Activated T-helper 9 cell treated with anti-CD3 and anti-CD28 coated beads, Interleukin-2, amount 50 U/mL, for 16 hours (primary cell): ENCODE data around the gene PTPRB.
"Not testable (repeated sequence)": the region's sequence is repeated elsewhere in the genome, so short reads cannot be mapped to it uniquely, and the experiment has no call there.

ENCODE experiments used
- DNase-seq: peaks from one replicate; pipeline ENCODE4 v3.0.0-alpha.2; 2020; ENCODE audit warnings: low read depth

The PTPRB gene

DNA sequence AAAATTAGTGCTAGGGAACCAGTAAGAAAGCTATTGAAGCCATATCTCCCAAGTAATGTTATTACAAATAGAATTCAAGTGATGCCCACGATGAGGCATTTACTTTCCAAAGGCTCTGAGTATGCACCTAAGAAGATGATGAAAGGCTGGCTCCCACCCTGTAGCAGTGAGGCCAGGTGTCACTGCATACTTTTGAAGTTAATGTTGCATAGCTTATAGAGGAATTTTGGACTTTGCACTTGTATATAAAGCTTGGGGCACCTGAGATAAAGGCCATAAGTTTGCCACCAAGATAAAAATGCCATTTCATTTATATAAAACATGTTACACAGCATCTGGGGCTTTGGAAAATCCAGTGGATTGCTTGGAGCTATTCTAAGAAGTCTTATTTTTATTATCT is 96.2 kb downstream of the PTPRB start:
- no peak for DNase-seq

DNA sequence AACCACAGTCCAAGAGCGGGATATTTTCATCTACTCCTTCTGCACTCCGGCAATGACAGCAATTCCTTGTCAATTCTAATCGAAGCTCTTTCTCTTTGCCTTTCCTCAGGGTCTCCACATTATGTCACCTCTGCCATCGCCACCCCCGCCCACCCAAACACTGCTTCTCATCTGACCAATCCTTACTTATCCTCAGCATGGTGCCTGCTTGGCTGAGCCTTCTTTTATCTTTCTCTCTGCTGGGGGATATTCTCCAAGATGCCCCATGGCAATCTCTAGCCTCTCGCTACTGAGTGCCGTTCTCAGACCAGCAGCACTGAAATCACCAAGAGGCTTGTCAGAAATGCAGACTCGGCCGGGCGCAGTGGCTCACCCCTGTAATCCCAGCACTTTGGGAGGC is 100.6 kb downstream of the PTPRB start:
- DNase-seq, result no peak

DNA sequence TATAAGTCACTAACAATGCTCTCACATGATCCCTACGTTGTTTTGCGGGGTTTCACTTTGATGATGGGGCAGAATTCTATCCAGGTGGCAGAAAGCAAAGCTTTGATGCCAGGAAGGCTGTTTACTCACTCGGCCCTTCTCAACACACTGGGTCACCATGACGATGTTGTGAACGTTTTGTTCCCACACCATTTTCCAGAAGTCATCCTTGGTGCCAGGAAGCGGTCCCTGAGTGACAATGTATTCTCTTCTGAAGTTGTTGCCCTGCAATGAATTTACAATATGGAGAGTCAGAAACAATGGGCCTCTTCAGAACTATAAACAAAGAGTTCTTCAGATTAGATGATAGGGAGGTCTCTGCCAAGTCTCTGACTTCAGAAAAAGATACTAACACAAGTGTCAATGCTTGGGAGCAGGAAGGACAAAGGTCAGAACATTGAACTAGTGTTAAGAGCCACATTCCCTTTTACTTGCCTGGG is 101.3 kb downstream of the PTPRB start:
- DNase-seq, result no peak

DNA sequence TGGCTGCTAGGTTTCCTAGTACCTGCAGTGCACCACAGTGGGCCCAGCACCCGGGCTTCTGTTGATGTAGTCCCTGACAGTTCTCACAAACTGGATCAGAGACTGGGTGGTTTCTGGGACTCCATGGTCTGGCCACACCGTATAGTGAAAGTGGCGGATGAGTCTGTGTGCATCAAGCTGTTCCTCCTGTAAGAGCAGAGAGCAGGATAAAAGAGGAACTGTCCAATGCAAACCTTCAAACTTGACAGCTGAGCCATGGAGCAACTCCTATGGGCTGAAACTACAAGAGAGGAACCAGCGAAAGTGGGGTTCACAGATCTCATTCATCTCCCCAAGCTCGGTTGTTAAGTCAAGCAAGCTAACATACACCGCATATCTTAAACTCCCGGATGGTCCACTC is 102.8 kb downstream of the PTPRB start:
- DNase-seq, result no peak

DNA sequence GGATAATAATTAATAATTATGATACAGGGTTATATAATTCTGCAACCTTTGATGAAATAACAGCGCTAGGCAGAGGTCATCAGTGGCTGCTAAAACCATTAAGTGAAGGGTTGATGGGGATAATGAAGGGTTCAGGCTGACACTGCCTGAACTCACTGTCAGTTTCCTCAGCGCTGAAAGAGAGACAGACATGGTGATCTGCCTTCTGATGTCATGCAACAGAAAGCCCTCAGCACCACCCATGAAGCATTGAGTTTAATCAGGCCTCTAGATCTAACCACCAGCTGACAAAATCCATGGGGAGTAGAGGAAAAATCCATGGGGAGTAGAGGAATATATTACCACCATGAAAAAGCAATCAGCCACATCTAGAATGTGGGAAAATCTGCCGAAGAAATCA is 107.6 kb downstream of the PTPRB start:
- no peak for DNase-seq

DNA sequence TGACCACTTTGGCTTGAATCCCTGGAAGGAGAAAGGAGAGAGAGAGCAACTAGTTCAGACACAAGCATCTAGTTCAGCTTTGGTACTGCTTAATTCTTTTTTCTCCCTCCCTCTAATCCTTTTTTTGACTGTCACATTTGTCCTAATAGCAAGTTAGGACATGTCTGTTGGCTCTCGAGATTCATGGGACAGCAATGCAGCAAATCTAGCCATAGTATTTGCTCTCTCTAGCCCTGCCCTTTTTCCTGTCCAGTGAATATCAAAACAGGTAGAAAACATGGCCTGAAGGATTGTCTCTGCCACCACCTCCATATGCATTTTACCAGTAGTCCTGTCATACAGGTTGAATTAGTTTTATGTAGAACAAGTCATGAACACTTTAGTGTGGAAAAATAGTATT is 116.4 kb downstream of the PTPRB start:
- DNase-seq, result no peak

DNA sequence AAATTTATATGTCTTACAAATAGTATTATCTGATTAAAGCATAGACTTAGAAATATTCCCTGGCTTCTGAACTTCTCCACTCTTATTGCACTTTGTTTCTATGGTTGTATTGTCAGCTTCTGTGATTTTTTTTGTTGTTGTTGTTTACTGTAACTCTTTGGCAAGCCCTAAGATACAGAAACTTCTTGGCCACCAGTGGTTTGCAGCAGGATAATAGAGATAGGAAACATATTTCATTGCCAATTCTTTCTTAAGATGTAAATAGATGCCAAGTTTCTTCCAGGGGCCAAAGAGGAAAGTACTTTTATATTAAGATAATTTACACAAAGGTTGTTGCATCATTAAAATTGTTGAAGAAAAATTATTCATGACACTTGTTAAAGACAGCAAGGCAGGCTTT is 123.8 kb downstream of the PTPRB start:
- no peak for DNase-seq

DNA sequence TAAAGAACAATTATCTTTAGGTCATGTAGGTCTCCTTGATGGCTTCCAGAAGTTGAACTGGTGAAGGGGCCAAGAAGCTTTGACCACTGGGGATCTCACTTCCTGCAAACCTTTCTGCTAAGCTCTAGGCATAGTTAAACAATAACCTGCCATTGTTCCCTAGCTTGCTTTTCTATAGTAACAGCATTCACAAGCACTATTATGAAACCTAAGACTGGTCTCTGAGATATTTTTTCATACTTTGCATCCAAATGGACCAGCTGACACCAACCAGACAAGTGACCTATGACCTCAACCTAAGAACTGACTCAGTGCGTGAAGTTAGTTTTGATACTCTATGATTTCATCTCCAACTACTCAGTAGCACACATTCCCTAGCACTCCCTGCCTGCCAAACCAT is 129.1 kb downstream of the PTPRB start:
- no peak for DNase-seq

DNA sequence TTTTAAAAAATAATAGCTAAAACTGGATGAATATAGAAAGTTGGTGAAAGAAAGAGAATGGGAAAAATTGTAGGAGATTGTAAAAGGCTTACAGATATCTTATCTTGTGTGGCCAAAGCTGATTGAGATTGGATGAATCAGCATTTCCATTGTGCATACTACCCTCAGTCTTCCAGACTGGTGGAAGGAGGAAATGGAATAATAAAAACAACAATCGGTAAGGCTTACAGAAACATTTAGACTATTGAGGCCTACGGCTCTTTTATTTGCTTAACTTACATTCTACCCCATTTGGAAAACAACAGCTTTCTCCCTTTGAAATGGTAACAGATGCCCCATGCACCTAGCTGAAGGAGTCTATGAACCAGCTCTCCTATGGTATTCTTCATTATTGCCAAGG is 129.8 kb downstream of the PTPRB start:
- no peak for DNase-seq

DNA sequence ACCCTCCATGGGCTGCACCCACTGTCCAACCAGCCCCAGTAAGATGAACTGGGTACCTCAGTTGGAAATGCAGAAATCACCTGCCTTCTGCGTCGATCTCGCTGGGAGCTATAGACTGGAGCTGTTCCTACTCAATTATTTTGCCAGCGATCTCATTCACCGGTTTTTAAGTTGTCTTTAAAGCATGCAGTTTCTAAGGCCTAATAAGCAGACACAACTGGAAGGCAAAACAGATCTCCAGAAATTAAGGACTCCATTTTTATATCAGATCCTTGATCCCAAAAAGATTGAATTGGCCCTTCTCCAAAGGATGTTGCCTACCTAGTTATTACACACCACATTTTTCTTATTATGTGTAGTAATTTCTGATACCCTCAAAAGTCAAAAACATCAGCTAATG is 139.7 kb downstream of the PTPRB start:
- DNase-seq, result no peak

DNA sequence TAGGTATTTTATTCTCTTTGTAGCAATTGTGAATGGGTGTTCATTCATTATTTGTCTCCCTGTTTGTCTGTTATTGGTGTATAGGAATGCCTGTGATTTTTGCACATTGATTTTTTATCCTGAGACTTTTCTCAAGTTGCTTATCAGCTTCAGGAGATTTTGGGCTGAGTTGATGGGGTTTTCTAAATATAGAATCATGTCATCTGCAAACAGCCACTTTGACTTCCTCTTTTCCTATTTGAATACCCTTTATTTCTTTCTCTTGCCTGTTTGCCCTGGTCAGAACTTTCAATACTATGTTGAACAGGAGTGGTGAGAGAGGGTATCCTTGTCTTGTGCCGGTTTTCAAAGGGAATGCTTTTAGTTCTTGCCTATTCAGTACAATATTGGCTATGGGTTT is 144.3 kb downstream of the PTPRB start:
- not testable (repeated sequence) for DNase-seq

DNA sequence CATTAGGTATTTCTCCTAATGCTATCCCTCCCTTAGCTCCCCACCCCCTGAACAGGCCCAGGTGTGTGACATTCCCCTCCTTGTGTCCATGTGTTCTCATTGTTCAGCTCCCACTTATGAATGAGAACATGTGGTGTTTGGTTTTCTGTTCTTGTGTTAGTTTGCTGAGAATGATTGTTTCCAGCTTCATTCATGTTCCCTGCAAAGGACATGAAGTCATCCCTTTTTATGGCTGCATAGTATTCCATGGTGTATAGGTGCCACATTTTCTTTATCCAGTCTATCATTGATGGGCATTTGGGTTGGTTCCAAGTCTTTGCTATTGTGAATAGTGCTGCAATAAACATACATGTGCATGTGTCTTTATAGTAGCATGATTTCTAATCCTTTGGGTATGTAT is 146.3 kb downstream of the PTPRB start:
- DNase-seq, result not testable (repeated sequence)

DNA sequence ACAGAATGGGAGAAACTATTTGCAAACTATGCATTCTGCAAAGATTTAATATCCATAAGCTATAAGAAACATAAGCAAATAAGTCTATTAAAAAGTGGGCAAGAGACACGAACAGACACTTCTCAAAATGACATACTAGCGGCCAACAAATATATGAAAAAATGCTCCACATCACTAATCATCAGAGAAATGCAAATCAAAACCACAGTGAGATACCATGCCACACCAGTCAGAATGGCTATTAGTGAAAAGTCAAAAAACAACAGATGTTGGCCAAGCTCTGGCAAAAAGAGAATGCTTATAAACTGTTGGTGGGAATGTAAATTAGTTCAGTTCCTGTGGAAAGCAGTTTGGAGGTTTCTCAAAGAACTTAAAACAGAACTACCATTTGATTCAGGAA is 149.8 kb downstream of the PTPRB start:
- DNase-seq, result no peak

DNA sequence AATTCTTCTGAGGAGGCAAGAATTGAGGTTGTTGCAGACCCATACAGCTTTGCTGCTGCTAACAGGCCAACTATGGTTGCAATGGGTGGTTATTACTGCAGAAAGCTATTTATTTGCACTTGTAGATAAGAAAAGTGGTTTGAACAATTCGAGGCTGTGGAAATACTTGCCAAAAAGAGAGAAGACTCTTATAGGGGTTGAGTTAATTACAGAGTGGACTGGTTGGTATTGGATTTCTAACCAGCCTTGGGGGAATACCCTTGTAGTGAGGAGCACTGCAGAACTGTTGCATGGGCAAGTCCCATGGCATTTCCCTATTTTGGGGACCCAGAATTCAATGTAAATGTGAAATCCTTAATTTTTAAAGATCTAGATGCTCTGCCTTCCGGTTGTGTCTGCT is 150.6 kb downstream of the PTPRB start:
- no peak for DNase-seq

DNA sequence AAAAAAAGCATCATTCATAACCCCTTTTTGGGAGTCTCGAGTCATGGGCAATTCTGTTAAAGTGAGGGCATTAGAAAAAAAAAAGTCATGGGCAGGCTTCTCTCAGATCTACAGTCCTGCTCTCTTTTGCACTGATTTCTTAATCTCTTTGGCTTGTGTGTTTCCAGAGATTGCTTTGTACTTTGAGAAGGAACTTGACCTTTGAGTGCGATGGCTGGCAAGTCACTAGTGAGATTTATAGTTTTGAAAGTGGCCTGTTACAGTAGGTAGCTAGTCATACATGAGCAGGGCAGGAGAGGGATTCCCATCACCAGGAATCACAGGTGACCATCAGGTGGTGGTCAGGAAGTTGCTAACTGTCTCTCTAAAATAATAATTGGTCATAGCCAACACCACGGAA is 151.5 kb downstream of the PTPRB start:
- no peak for DNase-seq

DNA sequence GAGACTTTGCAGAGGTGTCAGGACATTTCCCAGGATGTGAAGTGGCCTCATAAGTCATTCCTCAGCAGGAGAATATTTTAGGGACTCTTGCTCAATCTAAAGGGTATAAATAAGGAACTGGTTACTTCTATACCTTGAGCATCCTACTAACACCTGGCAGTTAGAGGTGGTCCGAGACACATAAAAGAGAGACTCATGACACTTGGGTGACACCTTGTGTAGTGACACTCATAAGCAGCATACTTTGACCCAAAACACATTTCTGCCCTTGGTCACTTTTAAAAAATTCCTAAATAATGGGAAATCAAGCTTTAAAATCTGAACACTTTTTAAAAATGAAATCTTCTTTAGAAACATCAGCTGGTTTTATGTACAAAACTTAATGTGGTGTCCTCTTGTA is 152.8 kb downstream of the PTPRB start:
- no peak for DNase-seq

DNA sequence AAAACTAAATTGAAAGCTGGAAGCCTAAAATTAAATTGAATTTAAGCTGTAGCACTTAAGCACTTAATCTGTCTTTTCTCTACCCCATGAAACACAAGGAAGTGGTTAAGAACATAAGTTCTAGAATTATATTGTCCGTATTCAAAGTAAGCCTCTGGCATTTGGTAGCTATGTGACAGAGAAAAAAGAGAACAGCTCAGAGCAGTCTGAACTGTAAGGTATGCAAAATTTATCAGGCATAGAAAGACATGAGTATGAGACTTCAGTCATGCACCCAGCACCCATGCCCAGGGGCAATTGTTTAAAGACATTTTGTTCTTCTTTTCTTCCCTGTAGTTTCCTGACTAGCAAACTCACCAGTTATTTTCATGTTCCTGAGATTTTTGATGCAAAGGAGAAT is 154.5 kb downstream of the PTPRB start:
- DNase-seq, result no peak

DNA sequence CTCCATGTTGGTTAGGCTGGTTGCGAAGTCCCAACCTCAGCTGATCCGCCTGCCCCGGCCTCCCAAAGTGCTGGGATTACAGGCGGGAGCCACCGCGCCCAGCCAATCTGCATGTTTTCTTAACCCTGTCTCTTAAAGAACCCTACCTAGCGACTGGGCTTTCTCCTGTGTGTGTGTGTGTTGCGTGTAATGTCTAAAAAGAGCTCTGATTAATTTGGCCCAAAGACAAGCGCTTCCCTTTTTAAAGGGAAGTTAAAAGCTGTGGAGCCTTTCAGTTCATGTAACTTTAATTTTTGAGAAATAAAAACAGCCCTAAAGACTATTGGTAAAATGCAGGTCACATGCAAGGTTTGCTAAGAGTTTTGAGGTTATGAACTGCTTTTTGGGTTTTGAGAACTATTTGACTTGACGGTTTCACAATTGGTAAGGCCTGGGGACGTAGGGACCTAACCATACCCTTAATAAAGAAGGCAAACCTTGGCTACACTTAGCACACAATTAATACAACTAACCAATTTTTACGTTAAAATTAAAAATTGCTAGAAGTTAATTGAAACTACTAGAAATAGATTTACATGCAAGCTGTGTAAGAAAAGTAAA is 167.9 kb downstream of the PTPRB start:
- DNase-seq, result no peak

DNA sequence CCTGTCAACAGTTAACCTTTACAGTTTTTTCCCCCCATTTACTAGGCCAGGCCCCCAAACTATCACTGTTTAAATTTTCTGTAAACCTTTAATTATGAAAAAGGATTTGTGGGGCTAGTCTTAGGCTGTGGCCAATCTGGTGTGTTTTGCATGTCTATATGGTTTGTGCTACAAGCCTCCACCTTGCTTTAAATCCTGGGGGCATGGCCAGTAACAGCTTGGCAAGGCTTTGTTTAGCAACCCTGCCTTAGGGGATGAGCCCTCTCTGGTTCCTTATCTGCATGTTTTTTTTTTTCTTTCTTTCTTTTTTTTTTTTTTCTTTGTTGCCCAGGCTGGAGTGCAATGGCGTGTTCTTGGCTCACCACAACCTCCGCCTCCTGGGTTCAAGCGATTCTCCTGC is 168.5 kb downstream of the PTPRB start:
- no peak for DNase-seq

DNA sequence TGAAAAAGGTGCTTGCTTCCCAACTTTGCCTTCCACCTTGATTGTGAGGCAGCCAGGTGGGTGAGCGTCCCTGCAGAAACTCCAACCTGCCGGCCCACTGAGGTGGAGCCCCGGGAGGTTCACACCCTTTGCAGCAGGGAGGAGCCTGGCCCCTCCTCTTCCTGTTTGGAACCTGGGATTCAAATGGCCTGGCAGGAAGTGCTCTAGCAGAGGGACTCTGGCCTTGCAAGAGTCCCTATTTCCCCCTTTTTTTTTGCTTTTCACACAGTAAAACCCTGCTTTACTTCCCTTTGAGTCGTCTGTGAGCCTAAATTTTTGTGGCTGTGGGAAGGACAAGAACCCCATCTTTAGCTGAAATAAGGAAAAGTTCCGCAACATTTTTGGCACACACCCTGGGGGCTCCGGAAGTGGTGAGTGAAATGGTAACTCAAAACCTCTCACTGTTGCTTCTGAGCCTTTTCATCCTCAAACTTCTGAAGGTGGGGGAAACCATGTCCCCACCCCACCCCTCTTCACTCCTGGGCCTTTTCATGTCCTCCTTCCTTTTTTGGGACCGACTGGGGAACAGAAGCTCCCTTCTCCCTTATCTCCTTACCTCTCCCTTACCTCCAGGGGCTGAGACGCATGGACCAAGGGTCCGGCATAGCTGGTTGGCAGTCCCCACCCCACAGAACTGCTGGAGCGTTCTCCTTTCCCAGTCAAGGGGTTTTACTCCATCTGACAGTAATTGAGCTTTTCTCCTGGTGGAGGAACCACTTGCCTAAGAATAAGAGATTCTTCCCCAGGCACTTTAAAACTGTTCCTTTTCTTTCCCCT is 169.1 kb downstream of the PTPRB start:
- DNase-seq, result no peak

DNA sequence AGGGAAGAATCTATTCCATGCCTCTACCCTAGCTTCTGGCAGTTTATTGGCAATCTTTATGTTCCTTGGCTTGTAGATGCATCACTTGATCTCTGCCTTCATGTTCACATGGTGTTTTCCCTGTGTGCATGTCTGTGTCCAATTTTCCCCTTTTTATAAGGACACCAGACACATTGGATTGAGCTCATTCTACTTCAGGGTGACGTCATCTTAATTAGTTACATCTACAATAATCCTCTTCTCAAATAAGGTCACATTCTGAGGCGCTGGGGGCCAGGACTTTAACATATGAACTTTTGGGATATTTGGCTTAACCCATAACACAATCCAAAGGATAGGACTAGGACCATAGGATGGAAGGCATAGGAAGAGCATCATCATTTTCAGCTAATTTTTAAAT is 169.8 kb downstream of the PTPRB start:
- no peak for DNase-seq

DNA sequence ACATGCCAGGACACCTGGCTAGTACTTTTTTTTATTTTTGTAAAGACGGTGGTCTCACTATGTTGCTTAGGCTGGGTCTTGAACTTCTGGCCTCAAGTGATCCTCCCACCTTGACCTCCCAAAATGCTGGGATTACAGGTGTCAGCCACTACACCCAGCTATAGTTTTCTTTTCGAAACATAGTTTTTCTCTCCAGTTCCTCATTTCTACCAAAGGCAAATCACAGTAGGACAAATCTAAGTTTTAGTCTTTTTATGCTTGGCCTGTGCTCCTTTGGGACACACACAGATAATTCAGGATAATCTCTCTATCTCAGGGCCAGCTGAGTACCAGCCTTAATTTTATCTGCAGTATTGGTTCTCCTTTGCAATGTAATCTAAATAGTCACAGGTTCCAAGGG is 170.5 kb downstream of the PTPRB start:
- DNase-seq, result no peak
